ENCODE results near the gene AFAP1L2. TPM values are rescaled to one million over a fixed set of nuclear protein-coding genes. Genes with fewer than 3 reads are reported as not detected.

The AFAP1L2 gene
- total RNA-seq, 1 donor from 2014 or later, result 3.6 TPM

DNA sequence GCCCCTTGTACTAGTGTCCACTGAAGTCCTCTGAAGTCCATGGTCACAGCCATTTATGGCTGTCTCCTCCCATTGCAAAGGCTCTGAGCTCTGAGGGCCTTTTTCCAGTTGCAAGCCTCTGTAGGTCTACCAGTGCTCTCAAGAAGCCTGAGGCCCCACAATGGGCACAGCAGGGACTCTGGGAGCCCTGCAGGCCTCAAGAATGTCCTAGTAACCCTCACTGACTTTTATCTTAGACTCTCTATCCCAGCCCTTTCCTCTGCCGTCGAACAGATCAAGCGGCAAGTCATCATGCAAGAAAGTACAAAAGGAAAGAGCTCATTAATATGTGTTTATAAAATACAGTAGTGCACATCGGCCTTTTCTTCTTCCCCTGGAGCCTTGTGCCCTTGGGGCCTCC lies 141.8 kb downstream of the AFAP1L2 start:
- Mint-ChIP-seq H3K4me1 (peaks cover 2% of the 10 kb centered on the region), H3K9me3 (no peaks in the 10 kb centered on the region), H3K4me3 (no peak overlapping the region), H3K27me3 (no peaks in the 10 kb centered on the region), H3K27ac (no peak overlapping the region), H3K36me3 (ENCODE audit: low read depth) (no peaks in the 10 kb centered on the region)
- DNase-seq, result no peak
- intact Hi-C loops (cut with micrococcal nuclease), result no loop called here

DNA sequence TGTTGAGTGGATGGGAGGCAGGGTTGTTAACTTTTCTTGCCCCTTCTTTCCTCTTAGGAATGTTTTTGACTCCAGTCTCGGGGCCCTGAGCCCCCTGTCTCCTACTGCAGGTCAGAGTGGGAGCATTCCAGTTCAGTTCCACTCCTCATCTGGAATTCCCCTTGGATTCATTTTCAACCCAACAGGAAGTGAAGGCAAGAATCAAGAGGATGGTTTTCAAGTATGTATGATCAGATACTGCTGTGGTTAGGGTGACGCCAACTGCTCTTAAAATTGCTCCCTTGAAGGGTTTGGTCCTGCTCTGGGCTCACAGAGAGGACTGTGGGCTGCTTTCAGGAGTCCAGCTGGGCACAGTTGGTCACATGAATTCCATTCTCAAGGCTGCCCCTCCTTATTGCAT lies 143.2 kb downstream of the AFAP1L2 start:
- intact Hi-C loops (cut with micrococcal nuclease), result no loop called here
- H3K4me1 Mint-ChIP-seq, result peaks cover 2% of the 10 kb centered on the region
- no peaks in the 10 kb centered on the region for H3K36me3 Mint-ChIP-seq (ENCODE audit: low read depth)
- DNase-seq, result no peak
- H3K27me3 Mint-ChIP-seq, result no peaks in the 10 kb centered on the region
- H3K4me3 Mint-ChIP-seq, result no peak overlapping the region
- H3K27ac Mint-ChIP-seq, result no peak overlapping the region
- H3K9me3 Mint-ChIP-seq, result no peaks in the 10 kb centered on the region

DNA sequence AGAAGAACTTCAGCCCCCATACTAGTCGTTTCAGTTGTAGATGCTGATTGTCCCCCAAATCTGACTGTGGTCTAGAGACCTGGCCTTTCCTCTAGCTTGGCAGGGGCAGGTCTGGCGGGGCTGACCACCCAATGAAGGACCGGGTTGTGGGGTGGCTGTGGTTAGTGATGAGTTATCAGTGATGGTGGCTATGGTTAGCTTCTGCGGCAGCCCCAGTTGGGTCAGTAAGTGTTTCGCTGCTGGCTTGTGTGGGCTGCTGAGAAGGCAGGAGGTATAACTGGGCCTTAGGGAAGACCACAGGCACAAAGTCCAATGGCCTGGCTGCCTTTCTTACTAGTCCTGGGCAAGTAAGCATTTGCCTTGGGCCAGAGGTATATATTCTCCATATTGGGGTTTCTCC lies 143.9 kb downstream of the AFAP1L2 start:
- H3K9me3 Mint-ChIP-seq, result no peaks in the 10 kb centered on the region
- no peak for DNase-seq
- no peaks in the 10 kb centered on the region for H3K27me3 Mint-ChIP-seq
- intact Hi-C loops (cut with micrococcal nuclease), result no loop called here
- peaks cover 2% of the 10 kb centered on the region for H3K4me1 Mint-ChIP-seq
- no peak overlapping the region for H3K27ac Mint-ChIP-seq
- no peak overlapping the region for H3K4me3 Mint-ChIP-seq
- H3K36me3 Mint-ChIP-seq (ENCODE audit: low read depth), result no peaks in the 10 kb centered on the region

DNA sequence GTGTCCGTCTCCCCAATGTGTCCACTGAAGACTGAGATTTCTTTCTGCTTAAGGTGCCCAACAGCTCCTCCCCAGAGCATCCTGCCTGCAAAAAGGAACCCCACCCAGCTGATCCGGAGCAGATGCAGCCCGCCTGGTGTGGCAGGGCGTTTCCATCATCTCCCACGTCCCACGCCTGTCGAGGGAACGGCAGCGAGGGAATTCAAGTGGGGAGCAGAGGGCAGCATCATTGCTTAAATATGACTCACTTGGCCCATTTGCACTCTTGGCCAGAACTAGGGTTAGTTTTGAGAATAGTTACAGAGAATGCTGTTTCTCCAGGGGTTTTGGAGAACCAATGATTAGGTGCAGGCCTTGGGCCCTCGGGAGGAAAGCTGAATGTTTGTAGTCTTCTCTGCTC lies 144.5 kb downstream of the AFAP1L2 start:
- Mint-ChIP-seq H3K27ac (no peak overlapping the region), H3K9me3 (no peaks in the 10 kb centered on the region), H3K4me1 (peaks cover 2% of the 10 kb centered on the region), H3K36me3 (ENCODE audit: low read depth) (no peaks in the 10 kb centered on the region), H3K4me3 (no peak overlapping the region), H3K27me3 (no peaks in the 10 kb centered on the region)
- intact Hi-C loops (cut with micrococcal nuclease), result no loop called here
- no peak for DNase-seq

DNA sequence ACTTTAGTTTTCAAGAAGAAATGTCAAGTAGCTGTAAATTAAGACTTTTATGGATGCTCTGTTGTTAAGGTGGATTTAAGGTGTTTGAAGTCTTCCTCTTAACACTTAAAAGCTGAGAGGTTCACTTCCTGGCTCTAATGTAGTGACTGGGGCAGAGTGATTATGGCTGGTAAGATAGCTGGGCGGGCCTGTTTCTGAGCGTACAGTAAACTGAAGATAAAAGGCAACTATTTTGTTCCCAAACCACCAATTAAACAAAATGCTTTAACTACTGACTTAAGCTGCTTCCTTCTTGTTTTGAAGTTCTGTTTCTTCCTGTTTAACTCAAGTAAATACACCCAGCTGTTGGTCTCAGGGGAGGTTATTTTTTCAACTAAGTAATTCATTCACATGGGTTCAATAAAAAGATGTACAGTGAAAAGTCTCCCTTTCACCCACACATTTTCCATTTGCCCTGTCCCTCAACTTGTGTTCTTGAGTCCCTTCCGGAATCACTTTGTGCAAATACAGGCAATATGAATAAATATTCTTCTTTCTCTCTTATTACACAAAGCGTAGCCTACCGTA lies 145.9 kb downstream of the AFAP1L2 start:
- intact Hi-C loops (cut with micrococcal nuclease), result no loop called here
- no peak for DNase-seq
- no peak overlapping the region for H3K27ac Mint-ChIP-seq
- H3K4me1 Mint-ChIP-seq, result peaks cover 2% of the 10 kb centered on the region
- H3K27me3 Mint-ChIP-seq, result no peaks in the 10 kb centered on the region
- H3K36me3 Mint-ChIP-seq (ENCODE audit: low read depth), result no peaks in the 10 kb centered on the region
- H3K4me3 Mint-ChIP-seq, result no peak overlapping the region
- H3K9me3 Mint-ChIP-seq, result no peaks in the 10 kb centered on the region

DNA sequence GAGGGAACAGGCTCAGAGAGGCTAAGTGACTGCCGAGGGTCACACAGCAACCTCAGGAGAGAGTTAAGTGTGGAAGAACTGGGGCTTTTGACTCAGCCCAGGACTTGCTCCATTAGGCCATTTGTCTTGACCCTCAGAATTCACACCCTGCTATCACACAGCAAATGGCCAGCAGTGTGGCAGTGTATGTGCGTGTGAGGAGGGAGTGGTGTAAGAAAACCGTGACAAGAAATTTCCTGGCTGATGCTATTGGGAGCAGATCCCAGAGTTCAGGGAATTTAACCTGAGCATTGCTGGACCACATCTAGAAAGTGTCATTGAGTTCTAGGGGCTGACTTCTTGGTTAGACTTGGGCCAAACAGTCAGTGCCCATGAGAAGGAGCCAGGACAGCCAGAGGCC lies 146.8 kb downstream of the AFAP1L2 start:
- DNase-seq, result no peak
- Mint-ChIP-seq H3K27me3 (no peaks in the 10 kb centered on the region), H3K4me1 (peaks cover 2% of the 10 kb centered on the region), H3K9me3 (no peaks in the 10 kb centered on the region), H3K4me3 (no peak overlapping the region), H3K36me3 (ENCODE audit: low read depth) (no peaks in the 10 kb centered on the region), H3K27ac (no peak overlapping the region)
- intact Hi-C loops (cut with micrococcal nuclease), result no loop called here

DNA sequence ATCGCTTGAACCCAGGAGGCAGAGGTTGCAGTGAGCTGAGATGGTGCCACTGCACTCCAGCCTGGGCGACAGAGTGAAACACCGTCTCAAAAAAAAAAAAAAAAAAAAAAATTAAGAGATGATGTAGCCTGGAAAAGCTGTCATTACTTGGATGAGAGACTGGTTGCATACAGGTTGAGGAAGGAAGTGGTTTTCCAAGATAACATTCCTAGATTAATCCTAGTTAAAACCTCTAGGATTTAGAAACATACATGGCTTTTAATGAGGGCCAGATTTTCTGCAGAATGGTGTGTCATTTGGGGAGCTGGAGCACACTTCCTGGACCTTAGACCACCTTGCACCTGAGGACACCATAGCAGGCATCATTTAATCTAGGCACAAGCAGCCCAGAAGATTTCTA lies 147.5 kb downstream of the AFAP1L2 start:
- intact Hi-C loops (cut with micrococcal nuclease), result no loop called here
- Mint-ChIP-seq H3K4me1 (peaks cover 2% of the 10 kb centered on the region), H3K27ac (no peak overlapping the region), H3K9me3 (no peaks in the 10 kb centered on the region), H3K36me3 (ENCODE audit: low read depth) (no peaks in the 10 kb centered on the region), H3K27me3 (no peaks in the 10 kb centered on the region), H3K4me3 (no peak overlapping the region)
- DNase-seq, result no peak

DNA sequence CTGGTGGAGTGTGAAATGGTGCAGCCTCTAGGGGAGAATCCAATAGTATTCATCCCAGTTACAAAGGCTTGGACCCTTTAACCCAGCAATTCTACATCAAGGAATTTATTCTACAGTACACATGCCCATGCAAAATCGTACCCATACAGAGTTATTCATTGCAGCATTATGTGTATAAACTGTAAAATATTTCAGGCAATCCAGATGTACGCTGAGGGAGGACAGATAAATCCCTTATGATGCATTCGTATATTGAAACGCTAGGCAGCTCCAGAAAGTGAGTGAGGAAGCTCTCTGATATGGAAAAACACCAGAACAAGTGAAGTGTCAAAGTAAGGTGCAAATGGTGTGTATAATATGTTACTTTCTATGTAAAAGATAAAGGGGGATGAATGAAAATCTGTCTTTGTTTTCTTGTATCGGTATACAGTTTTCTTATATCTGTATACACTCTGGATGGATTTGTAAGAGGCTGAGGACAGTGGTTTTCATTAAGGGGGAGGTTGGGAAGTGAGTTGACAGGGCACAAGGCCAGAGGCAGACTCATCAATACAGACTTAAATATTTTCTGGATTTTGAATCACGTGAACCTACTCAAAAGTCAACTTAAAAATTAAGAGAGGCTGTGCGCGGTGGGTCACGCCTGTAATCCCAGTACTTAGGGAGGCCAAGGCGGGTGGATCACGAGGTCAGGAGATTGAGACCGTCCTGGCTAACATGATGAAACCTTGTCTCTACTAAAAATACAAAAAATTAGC lies 148.1 kb downstream of the AFAP1L2 start:
- no peak for DNase-seq
- Mint-ChIP-seq H3K9me3 (no peaks in the 10 kb centered on the region), H3K4me3 (no peak overlapping the region), H3K27ac (no peak overlapping the region), H3K27me3 (no peaks in the 10 kb centered on the region), H3K4me1 (peaks cover under 1% of the 10 kb centered on the region), H3K36me3 (ENCODE audit: low read depth) (no peaks in the 10 kb centered on the region)
- intact Hi-C loops (cut with micrococcal nuclease), result no loop called here

DNA sequence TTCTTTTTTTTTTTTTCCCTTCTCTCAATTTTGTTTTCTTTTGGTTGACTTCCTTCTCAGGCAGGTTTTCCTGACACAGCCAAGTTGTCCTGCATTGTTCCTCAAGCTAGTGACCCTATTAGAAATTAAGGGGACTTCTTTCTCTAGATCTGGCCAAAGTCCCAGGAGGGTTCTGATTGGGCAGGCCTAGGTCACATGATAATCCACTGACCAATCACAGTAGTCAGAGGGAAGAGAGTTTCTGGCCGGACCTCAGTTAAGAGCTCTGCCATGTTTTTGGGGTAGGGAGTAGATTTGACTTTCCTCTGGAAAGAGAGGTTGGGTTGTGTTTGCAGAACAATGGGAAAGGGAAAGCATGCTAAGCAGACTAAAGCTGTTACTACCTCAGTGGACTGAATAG lies 149.1 kb downstream of the AFAP1L2 start:
- intact Hi-C loops (cut with micrococcal nuclease), result no loop called here
- H3K4me3 Mint-ChIP-seq, result no peak overlapping the region
- H3K4me1 Mint-ChIP-seq, result no peaks in the 10 kb centered on the region
- no peaks in the 10 kb centered on the region for H3K9me3 Mint-ChIP-seq
- H3K36me3 Mint-ChIP-seq (ENCODE audit: low read depth), result no peaks in the 10 kb centered on the region
- H3K27ac Mint-ChIP-seq, result no peak overlapping the region
- H3K27me3 Mint-ChIP-seq, result no peaks in the 10 kb centered on the region
- DNase-seq, result no peak

DNA sequence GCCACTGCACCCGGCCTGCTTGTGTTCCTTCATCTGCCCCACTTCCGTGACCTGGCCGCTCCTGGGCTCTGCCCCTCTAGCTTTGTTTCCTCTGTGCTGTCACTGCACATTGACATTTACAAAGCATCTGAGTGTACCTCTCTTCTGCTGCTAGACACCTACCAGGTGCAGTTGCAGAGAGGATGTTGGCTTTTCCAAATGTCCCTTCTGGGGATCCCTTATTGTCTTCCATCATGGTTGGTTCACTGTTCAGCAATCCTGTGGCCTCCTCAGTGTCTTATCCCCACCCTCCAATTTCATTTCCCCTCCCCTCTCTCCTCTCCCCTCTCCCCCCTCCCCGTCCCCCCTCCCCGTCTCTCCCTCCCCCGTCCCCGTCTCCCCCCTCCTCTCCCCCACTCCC lies 151.4 kb downstream of the AFAP1L2 start:
- H3K4me3 Mint-ChIP-seq, result no peak overlapping the region
- no peak overlapping the region for H3K27ac Mint-ChIP-seq
- intact Hi-C loops (cut with micrococcal nuclease), result no loop called here
- no peaks in the 10 kb centered on the region for H3K36me3 Mint-ChIP-seq (ENCODE audit: low read depth)
- peaks cover 3% of the 10 kb centered on the region for H3K27me3 Mint-ChIP-seq
- H3K4me1 Mint-ChIP-seq, result no peaks in the 10 kb centered on the region
- DNase-seq, result no peak
- H3K9me3 Mint-ChIP-seq, result no peaks in the 10 kb centered on the region

DNA sequence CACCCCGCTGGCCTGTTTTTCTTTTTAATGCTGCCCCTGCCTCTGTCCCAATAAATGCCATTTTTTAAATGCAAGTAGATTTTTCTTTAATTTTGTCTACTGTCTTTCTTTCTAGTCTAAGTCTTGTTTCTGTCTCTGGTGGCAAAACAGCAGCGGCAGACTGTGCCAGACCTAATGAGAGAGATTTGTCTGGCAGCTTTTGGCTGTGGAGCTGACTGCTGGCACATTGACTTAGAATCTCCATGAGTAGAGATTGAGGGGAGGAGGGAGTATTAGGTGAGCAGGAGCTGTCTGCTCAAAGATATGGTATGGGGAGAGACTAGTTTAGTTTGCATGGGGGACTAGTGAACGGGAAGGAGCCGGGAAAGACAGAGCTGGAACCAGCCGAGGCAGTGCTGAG lies 152.2 kb downstream of the AFAP1L2 start:
- no peaks in the 10 kb centered on the region for H3K36me3 Mint-ChIP-seq (ENCODE audit: low read depth)
- intact Hi-C loops (cut with micrococcal nuclease), result no loop called here

DNA sequence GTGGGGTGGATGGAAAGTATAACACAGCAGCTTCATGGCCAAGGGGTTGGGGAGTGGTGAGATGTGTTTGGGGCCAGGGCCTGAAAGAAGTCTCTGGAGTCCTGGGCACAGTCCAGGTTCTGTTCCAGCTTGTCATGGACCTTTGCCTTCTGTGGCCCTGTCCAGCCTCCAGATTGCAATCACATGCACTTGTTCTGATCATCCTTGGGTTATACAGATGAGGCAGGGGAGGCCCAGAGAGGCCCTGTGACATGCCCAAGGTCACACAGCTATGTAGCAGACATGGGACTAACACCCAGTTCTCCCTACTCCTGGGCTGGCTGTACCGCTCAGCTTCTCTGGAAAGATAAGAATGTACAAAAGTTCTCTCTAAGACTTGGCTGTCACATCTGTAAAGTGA lies 153.6 kb downstream of the AFAP1L2 start:
- H3K4me3 Mint-ChIP-seq, result no peak overlapping the region
- no peaks in the 10 kb centered on the region for H3K9me3 Mint-ChIP-seq
- no peaks in the 10 kb centered on the region for H3K4me1 Mint-ChIP-seq
- H3K36me3 Mint-ChIP-seq (ENCODE audit: low read depth), result no peaks in the 10 kb centered on the region
- DNase-seq, result no peak
- intact Hi-C loops (cut with micrococcal nuclease), result no loop called here
- peaks cover 4% of the 10 kb centered on the region for H3K27me3 Mint-ChIP-seq
- no peak overlapping the region for H3K27ac Mint-ChIP-seq

More for the DNA sequence above, 152.2 kb downstream of the AFAP1L2 start:
- no peak for DNase-seq
- H3K27me3 Mint-ChIP-seq, result peaks cover 4% of the 10 kb centered on the region
- no peaks in the 10 kb centered on the region for H3K4me1 Mint-ChIP-seq
- H3K4me3 Mint-ChIP-seq, result no peak overlapping the region
- H3K27ac Mint-ChIP-seq, result no peak overlapping the region
- no peaks in the 10 kb centered on the region for H3K9me3 Mint-ChIP-seq

DNA sequence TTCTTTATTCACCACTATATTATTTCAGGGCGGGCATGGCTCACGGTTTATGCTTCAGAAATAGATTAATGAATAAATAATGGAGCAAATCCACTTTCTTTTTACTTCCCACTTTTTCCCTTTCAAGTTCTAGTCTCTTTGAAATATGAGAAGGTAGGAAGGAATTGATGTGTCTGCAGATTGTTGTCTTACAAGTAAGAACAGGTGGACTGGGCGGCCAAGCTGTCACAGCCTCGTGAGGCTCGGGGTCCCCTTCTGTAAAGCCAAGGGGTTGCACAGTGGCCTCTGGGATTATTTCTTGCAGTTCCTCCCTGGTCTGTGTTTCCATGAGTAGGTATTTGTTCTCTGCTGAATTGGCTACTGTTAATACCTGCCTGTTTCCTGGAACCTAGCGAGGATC lies 154.1 kb downstream of the AFAP1L2 start:
- intact Hi-C loops (cut with micrococcal nuclease), result no loop called here
- no peak overlapping the region for H3K4me3 Mint-ChIP-seq
- no peaks in the 10 kb centered on the region for H3K4me1 Mint-ChIP-seq
- no peak overlapping the region for H3K27ac Mint-ChIP-seq
- no peaks in the 10 kb centered on the region for H3K36me3 Mint-ChIP-seq (ENCODE audit: low read depth)
- no peaks in the 10 kb centered on the region for H3K9me3 Mint-ChIP-seq
- DNase-seq, result no peak
- H3K27me3 Mint-ChIP-seq, result peaks cover 4% of the 10 kb centered on the region

DNA sequence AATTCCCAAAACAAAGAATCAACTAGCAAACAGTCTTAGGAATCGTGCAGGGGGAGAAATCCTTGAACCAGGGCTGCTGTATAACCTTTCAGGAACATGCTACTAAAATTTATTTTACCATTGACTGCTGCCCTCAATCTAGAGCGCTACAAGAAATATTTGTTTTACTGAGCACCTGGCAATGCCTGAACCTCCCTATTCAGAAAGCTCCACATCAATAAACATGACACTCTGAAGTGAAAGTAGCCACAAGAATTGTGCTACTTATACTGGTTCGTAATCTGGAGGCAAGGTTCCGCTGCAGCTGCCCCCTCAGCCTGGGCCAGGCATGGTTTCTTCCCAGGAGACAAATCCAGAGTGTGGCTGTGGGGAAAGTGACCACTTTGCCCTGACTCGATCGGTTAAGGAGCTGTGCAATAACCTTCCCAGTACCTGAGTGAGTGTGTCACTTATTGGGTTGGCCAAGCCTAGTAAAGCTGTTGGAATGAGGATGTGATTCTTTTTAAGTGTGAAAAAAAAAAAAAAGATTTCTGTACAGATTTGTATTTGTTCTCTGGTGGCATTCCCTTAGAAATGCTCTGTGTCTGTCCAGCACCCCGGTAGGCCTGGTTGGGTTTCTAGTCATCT lies 157.5 kb downstream of the AFAP1L2 start:
- H3K36me3 Mint-ChIP-seq (ENCODE audit: low read depth), result no peaks in the 10 kb centered on the region

More for the DNA sequence above, 157.5 kb downstream of the AFAP1L2 start:
- Mint-ChIP-seq H3K27ac (no peak overlapping the region), H3K27me3 (peaks cover 24% of the 10 kb centered on the region), H3K4me1 (no peaks in the 10 kb centered on the region), H3K4me3 (no peak overlapping the region), H3K9me3 (no peaks in the 10 kb centered on the region)
- intact Hi-C loops (cut with micrococcal nuclease), result no loop called here
- no peak for DNase-seq
